ENCODE measurements around the gene RGPD6.
"Not testable (repeated sequence)": the region's sequence is repeated elsewhere in the genome, so short reads cannot be mapped to it uniquely, and the experiment has no call there.

GRCh38 chr2:110579216-110579965 is 2.4 kb upstream of the RGPD6 start:
- not testable (repeated sequence) for TF ChIP-seq CTCF (IDR thresholded peaks at IDR 0.05; ENCODE audit: insufficient read depth, low read length, poor library complexity, severe bottlenecking); EZH2phosphoT487 (conservative IDR thresholded peaks at IDR 0.05; ENCODE audit: low read length)

Data from SU-DHL-6 (cell line).